Ovary (tissue), 1 donor: ENCODE measurements around the gene CFAP97D2.

Experiments
- EP300 ChIP-seq: sonication (generic); formaldehyde crosslinking; IDR thresholded peaks from one replicate; pipeline ENCODE4 v1.6.1; 2017; ENCODE audit warnings: antibody characterized with exemption
- POLR2A ChIP-seq: fragments of 450-650 bp; IDR thresholded peaks from one replicate; pipeline ENCODE4 v1.6.1; 2017; ENCODE audit warnings: antibody characterized with exemption, mild to moderate bottlenecking, moderate library complexity

DNA sequence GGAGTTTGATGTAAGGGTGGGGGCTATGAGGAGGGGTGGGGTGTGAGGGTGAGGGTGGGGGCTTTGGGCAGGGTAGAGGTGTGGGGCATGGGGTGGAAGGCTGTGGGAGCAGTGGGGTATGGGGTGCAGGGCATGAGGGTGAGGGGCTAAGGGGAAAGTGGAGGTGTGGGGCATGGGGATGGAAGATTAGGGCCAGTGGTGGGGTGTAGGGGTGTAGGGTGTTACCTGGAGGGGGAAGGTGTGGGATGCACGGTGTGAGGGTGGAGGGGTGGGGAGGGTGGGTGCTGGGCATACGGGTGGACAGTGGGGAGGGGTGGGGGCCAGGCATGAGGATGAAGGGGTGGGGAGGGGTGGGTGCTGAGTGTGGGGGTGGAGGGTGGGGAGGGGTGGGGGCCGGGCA is 23.7 kb upstream of the CFAP97D2 start:
- TF ChIP-seq EP300 (no peak), POLR2A (no peak)
